ENCODE measurements around the gene SRXN1.

DNA sequence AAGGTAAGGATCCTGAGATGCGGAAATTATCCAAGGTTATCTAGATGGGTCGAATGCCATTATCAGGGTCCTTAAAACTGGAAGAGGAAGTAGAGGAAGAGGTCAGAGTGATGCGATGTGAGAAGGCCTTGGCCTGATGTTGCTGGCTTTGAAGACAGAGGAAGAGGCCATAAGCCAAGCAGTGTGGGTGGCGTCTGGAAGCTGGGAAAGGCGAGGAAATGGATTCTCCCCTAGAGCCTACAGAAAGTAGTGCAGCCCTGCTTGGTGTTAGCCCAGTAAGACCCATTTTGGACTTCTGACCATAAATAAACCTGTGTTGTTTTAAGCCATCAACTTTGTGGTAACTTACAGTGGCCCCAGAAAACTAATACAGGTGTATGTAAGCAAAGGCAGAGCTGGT is 2.0 kb downstream of the SRXN1 start:
- TF ChIP-seq, protein P1, sequence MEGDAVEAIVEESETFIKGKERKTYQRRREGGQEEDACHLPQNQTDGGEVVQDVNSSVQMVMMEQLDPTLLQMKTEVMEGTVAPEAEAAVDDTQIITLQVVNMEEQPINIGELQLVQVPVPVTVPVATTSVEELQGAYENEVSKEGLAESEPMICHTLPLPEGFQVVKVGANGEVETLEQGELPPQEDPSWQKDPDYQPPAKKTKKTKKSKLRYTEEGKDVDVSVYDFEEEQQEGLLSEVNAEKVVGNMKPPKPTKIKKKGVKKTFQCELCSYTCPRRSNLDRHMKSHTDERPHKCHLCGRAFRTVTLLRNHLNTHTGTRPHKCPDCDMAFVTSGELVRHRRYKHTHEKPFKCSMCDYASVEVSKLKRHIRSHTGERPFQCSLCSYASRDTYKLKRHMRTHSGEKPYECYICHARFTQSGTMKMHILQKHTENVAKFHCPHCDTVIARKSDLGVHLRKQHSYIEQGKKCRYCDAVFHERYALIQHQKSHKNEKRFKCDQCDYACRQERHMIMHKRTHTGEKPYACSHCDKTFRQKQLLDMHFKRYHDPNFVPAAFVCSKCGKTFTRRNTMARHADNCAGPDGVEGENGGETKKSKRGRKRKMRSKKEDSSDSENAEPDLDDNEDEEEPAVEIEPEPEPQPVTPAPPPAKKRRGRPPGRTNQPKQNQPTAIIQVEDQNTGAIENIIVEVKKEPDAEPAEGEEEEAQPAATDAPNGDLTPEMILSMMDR (IDR thresholded peaks at IDR 0.05) = no peak
- no peak for TF ChIP-seq POLR2A (IDR thresholded peaks at IDR 0.05)
- no peak for TF ChIP-seq EP300 (IDR thresholded peaks at IDR 0.05)
